ENCODE data around the gene PPP1R12A. TPM values are rescaled to one million over a fixed set of nuclear protein-coding genes. Genes with fewer than 3 reads are reported as not detected.

PPP1R12A gene
- total and polyA plus RNA-seq, 9 of the 15 experiments (the other 6 are each of a cell fraction or from before 2014, with no cell fraction given) = 26.4 to 119 (median 53.3) TPM

DNA sequence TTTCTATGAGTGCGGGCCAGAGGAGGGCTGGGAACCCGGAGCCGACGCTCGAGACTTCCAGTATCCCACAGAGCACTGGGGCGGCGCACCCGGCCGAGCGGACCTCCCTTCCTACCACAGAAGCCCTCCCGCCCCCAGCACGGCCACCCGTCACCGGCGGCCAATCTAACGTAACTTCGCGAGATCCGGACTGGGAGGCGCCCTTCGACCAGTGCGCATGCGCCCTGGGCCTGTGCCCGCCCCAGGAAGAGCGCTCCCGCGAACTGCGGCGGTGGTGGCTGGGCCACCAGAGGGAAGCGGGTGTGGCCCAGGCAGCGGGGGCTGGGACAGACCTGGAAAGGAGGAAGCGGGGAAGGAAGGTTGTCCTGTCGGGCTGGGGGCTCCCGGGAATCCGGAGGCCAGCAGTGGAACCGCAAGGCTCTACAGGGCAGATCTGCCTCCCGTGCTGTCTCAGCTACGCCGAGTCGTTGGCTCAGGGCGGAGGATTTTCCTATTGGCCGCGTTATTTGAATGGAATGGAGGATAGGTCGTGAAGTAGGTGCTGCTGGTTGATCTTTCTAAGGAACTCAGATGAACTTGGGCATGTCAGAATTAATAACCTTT, at the start of gene PPP1R12A (continued):
- TF ChIP-seq, protein P1, sequence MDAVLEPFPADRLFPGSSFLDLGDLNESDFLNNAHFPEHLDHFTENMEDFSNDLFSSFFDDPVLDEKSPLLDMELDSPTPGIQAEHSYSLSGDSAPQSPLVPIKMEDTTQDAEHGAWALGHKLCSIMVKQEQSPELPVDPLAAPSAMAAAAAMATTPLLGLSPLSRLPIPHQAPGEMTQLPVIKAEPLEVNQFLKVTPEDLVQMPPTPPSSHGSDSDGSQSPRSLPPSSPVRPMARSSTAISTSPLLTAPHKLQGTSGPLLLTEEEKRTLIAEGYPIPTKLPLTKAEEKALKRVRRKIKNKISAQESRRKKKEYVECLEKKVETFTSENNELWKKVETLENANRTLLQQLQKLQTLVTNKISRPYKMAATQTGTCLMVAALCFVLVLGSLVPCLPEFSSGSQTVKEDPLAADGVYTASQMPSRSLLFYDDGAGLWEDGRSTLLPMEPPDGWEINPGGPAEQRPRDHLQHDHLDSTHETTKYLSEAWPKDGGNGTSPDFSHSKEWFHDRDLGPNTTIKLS (IDR thresholded peaks at IDR 0.05; ENCODE audit: borderline replicate concordance, low read depth) = peak; percentile 59; the same call in 1 of the 2 replicates
- TF ChIP-seq NELFE (IDR thresholded peaks at IDR 0.05; ENCODE audit: insufficient read depth, insufficient read length) (no peak), EP300 (IDR thresholded peaks at IDR 0.05; ENCODE audit: low read length) (no peak), ZNF175 (CRISPR knock-in tag; IDR thresholded peaks at IDR 0.05; ENCODE audit: low read depth) (peak; percentile 55; the same call in 1 of the 2 replicates), PPARD (CRISPR knock-in tag; IDR thresholded peaks at IDR 0.05) (no peak), POLR2H (tag; IDR thresholded peaks at IDR 0.05; ENCODE audit: low read depth) (peak; percentile 92), POLR2A (conservative IDR thresholded peaks at IDR 0.05) (peak; percentile 96), CHD4 (IDR thresholded peaks at IDR 0.05; ENCODE audit: insufficient read depth, insufficient replicate concordance, low read depth, low read length, poor library complexity, severe bottlenecking) (no peak), ZEB2 (IDR thresholded peaks at IDR 0.05) (no peak), NR2C1 (IDR thresholded peaks at IDR 0.05) (no peak), NR2C1 (tag; IDR thresholded peaks at IDR 0.05) (no peak), ZNF644 (tag; IDR thresholded peaks at IDR 0.05; ENCODE audit: low read depth) (no peak), TARDBP (IDR thresholded peaks at IDR 0.05) (no peak), TCF7L2 (IDR thresholded peaks at IDR 0.05; ENCODE audit: low read depth, low read length) (no peak), CSDE1 (IDR thresholded peaks at IDR 0.05) (no peak), CHD2 (IDR thresholded peaks at IDR 0.05; ENCODE audit: low read depth, low read length) (peak; percentile 98), ZNF146 (CRISPR knock-in tag; IDR thresholded peaks at IDR 0.05; ENCODE audit: unreplicated experiment) (no peak), SMC3 (conservative IDR thresholded peaks at IDR 0.05; ENCODE audit: insufficient read depth, low read depth, low read length) (no peak), SREBF1 (IDR thresholded peaks at IDR 0.05; ENCODE audit: borderline replicate concordance, low read depth, low read length) (no peak)
- TF ChIP-seq, protein P2, sequence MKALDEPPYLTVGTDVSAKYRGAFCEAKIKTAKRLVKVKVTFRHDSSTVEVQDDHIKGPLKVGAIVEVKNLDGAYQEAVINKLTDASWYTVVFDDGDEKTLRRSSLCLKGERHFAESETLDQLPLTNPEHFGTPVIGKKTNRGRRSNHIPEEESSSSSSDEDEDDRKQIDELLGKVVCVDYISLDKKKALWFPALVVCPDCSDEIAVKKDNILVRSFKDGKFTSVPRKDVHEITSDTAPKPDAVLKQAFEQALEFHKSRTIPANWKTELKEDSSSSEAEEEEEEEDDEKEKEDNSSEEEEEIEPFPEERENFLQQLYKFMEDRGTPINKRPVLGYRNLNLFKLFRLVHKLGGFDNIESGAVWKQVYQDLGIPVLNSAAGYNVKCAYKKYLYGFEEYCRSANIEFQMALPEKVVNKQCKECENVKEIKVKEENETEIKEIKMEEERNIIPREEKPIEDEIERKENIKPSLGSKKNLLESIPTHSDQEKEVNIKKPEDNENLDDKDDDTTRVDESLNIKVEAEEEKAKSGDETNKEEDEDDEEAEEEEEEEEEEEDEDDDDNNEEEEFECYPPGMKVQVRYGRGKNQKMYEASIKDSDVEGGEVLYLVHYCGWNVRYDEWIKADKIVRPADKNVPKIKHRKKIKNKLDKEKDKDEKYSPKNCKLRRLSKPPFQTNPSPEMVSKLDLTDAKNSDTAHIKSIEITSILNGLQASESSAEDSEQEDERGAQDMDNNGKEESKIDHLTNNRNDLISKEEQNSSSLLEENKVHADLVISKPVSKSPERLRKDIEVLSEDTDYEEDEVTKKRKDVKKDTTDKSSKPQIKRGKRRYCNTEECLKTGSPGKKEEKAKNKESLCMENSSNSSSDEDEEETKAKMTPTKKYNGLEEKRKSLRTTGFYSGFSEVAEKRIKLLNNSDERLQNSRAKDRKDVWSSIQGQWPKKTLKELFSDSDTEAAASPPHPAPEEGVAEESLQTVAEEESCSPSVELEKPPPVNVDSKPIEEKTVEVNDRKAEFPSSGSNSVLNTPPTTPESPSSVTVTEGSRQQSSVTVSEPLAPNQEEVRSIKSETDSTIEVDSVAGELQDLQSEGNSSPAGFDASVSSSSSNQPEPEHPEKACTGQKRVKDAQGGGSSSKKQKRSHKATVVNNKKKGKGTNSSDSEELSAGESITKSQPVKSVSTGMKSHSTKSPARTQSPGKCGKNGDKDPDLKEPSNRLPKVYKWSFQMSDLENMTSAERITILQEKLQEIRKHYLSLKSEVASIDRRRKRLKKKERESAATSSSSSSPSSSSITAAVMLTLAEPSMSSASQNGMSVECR (CRISPR knock-in tag; IDR thresholded peaks at IDR 0.05) = no peak
- TF ChIP-seq, protein P3, sequence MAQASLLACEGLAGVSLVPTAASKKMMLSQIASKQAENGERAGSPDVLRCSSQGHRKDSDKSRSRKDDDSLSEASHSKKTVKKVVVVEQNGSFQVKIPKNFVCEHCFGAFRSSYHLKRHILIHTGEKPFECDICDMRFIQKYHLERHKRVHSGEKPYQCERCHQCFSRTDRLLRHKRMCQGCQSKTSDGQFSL (CRISPR knock-in tag; IDR thresholded peaks at IDR 0.05) = no peak
- TF ChIP-seq, protein P3 (tag; IDR thresholded peaks at IDR 0.05) = no peak
- TF ChIP-seq, protein P4, sequence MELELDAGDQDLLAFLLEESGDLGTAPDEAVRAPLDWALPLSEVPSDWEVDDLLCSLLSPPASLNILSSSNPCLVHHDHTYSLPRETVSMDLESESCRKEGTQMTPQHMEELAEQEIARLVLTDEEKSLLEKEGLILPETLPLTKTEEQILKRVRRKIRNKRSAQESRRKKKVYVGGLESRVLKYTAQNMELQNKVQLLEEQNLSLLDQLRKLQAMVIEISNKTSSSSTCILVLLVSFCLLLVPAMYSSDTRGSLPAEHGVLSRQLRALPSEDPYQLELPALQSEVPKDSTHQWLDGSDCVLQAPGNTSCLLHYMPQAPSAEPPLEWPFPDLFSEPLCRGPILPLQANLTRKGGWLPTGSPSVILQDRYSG (tag; conservative IDR thresholded peaks at IDR 0.05; ENCODE audit: low read depth) = no peak

All from K562 (cell line).